Mesodermal cell (in vitro differentiated cells): ENCODE measurements around the gene OR51M1.
"Not testable (repeated sequence)": the region's sequence is repeated elsewhere in the genome, so short reads cannot be mapped to it uniquely, and the experiment has no call there.

Experiments
- H3K27ac ChIP-seq: 2 replicates; pipeline ENCODE4 v1.7.0; 2013; ENCODE audit warnings: mild to moderate bottlenecking, low read depth, low read length, moderate library complexity; ENCODE audit not compliant: severe bottlenecking
- H3K36me3 ChIP-seq: 2 replicates; pipeline ENCODE4 v1.7.1; 2013; ENCODE audit warnings: mild to moderate bottlenecking, low read length, moderate library complexity; ENCODE audit not compliant: control insufficient read depth, insufficient read depth
- H3K4me1 ChIP-seq: one replicate; pipeline ENCODE4 v1.7.1; 2013; ENCODE audit warnings: mild to moderate bottlenecking, low read length; ENCODE audit not compliant: insufficient read depth, control insufficient read depth, poor library complexity, severe bottlenecking
- H3K4me3 ChIP-seq: 2 replicates; pipeline ENCODE4 v1.7.0; 2013; ENCODE audit warnings: low read length, control low read depth, mild to moderate bottlenecking; ENCODE audit not compliant: insufficient read depth, poor library complexity, severe bottlenecking; ENCODE audit errors: extremely low read depth
- H3K9me3 ChIP-seq: 2 replicates; pipeline ENCODE4 v1.7.1; 2013; ENCODE audit warnings: mild to moderate bottlenecking, low read length, moderate library complexity; ENCODE audit not compliant: control insufficient read depth
- WGBS, 2 experiments: methylation state at CpG; one replicate each; pipeline ENCODE4 v1.1.5; 2013; ENCODE audit warnings: missing lambda C conversion rate in 2 of 2; ENCODE audit not compliant: insufficient coverage in 2 of 2; 5-methylcytosine and 5-hydroxymethylcytosine counted together

Gene OR51M1

GRCh38 chr11:5356031-5356430 is 27.6 kb upstream of the OR51M1 start:
- H3K27ac ChIP-seq, H3K9me3 ChIP-seq: not testable (repeated sequence)
- WGBS, 2 experiments: no CpG with 5 or more reads among the region's 5 CpGs

GRCh38 chr11:5362017-5362625 is 21.5 kb upstream of the OR51M1 start:
- 95 to 100% methylated on average over 1 to 2 of the region's 3 CpGs for WGBS, 2 experiments
- Histone ChIP-seq H3K4me1 (peaks cover 28% of the 10 kb centered on the region), H3K36me3 (no peaks in the 10 kb centered on the region), H3K4me3 (no peak overlapping the region), H3K27ac (no peak overlapping the region), H3K9me3 (no peaks in the 10 kb centered on the region)

More at GRCh38 chr11:5356031-5356430, 27.6 kb upstream of the OR51M1 start:
- H3K4me1 ChIP-seq, H3K36me3 ChIP-seq, H3K4me3 ChIP-seq: not testable (repeated sequence)

- no peak overlapping the region for H3K27ac ChIP-seq
- no peaks in the 10 kb centered on the region for H3K9me3 ChIP-seq
- peaks cover 28% of the 10 kb centered on the region for H3K4me1 ChIP-seq
- no peaks in the 10 kb centered on the region for H3K36me3 ChIP-seq
- no peak overlapping the region for H3K4me3 ChIP-seq
- WGBS, 2 experiments: no CpG with 5 or more reads among the region's 1 CpG
Observed at GRCh38 chr11:5363679-5364078, 19.9 kb upstream of the OR51M1 start.

GRCh38 chr11:5364214-5364613 is 19.4 kb upstream of the OR51M1 start:
- WGBS, 2 experiments: 80% methylated on average over 1 of the region's 2 CpGs; no CpG with 5 or more reads in 1 of the 2 experiments
- no peak overlapping the region for H3K4me3 ChIP-seq
- H3K4me1 ChIP-seq: peaks cover 28% of the 10 kb centered on the region
- no peaks in the 10 kb centered on the region for H3K36me3 ChIP-seq
- no peaks in the 10 kb centered on the region for H3K9me3 ChIP-seq
- no peak overlapping the region for H3K27ac ChIP-seq

- WGBS, 2 experiments: 78 to 88% methylated on average over 5 of the region's 6 CpGs
- H3K27ac ChIP-seq, H3K36me3 ChIP-seq, H3K9me3 ChIP-seq, H3K4me3 ChIP-seq: not testable (repeated sequence)
- peaks cover 28% of the 10 kb centered on the region for H3K4me1 ChIP-seq
Observed at GRCh38 chr11:5366365-5366764, 17.2 kb upstream of the OR51M1 start.

GRCh38 chr11:5366856-5367255 is 16.8 kb upstream of the OR51M1 start:
- Histone ChIP-seq H3K4me1 (peaks cover 24% of the 10 kb centered on the region), H3K4me3 (no peak overlapping the region), H3K36me3 (no peaks in the 10 kb centered on the region), H3K9me3 (no peaks in the 10 kb centered on the region), H3K27ac (no peak overlapping the region)
- WGBS, 2 experiments: no CpG with 5 or more reads among the region's 1 CpG

- Histone ChIP-seq H3K4me3 (no peak overlapping the region), H3K4me1 (peaks cover 19% of the 10 kb centered on the region), H3K9me3 (no peaks in the 10 kb centered on the region), H3K27ac (no peak overlapping the region), H3K36me3 (no peaks in the 10 kb centered on the region)
- WGBS, 2 experiments: 40 to 75% methylated on average over 1 to 2 of the region's 2 CpGs
Observed at GRCh38 chr11:5367448-5368074, 16.1 kb upstream of the OR51M1 start.

- Histone ChIP-seq H3K4me1 (peaks cover 13% of the 10 kb centered on the region), H3K4me3 (no peak overlapping the region), H3K36me3 (no peaks in the 10 kb centered on the region), H3K9me3 (no peaks in the 10 kb centered on the region), H3K27ac (no peak overlapping the region)
- WGBS, 2 experiments: 56% methylated on average over 1 of the region's 3 CpGs; no CpG with 5 or more reads in 1 of the 2 experiments
Observed at GRCh38 chr11:5368502-5369043, 15.0 kb upstream of the OR51M1 start.

- Histone ChIP-seq H3K36me3 (no peaks in the 10 kb centered on the region), H3K27ac (no peak overlapping the region), H3K9me3 (no peaks in the 10 kb centered on the region), H3K4me1 (peaks cover 5% of the 10 kb centered on the region), H3K4me3 (no peak overlapping the region)
Observed at GRCh38 chr11:5369789-5370188, 13.8 kb upstream of the OR51M1 start.

GRCh38 chr11:5380740-5381342 is 2.8 kb upstream of the OR51M1 start:
- H3K9me3 ChIP-seq: no peaks in the 10 kb centered on the region
- no peak overlapping the region for H3K27ac ChIP-seq
- H3K4me3 ChIP-seq: no peak overlapping the region
- WGBS, 2 experiments: 33 to 77% methylated on average over 1 to 4 of the region's 4 CpGs
- H3K4me1 ChIP-seq: no peaks in the 10 kb centered on the region
- H3K36me3 ChIP-seq: no peaks in the 10 kb centered on the region

- no peak overlapping the region for H3K4me3 ChIP-seq
- H3K36me3 ChIP-seq: no peaks in the 10 kb centered on the region
- WGBS, 2 experiments: 77 to 100% methylated on average over 1 to 2 of the region's 2 CpGs
- H3K27ac ChIP-seq: peak overlapping the region; percentile 19
- no peaks in the 10 kb centered on the region for H3K4me1 ChIP-seq
- no peaks in the 10 kb centered on the region for H3K9me3 ChIP-seq
Observed at GRCh38 chr11:5384335-5384734, 723 bp downstream of the OR51M1 start.
